Thoracic aorta (tissue), 2 donors: ENCODE data around the gene ETV5. TPM values are rescaled to one million over a fixed set of nuclear protein-coding genes. Genes with fewer than 3 reads are reported as not detected.

ENCODE experiments used
- ATAC-seq: fragments of 150-250 bp; one replicate; pipeline ENCODE4 v1.8.0; 2017; ENCODE audit warnings: low read depth; ENCODE audit not compliant: insufficient number of reproducible peaks, low FRiP score
- DNase-seq: peaks from one replicate; pipeline ENCODE4 v3.0.0-alpha.2; 2020; ENCODE audit warnings: low spot score
- H3K27ac ChIP-seq, 2 donors: fragments of 200-600 bp; sonication (generic); 1 replicate in 1 of 2; 2 replicates in 1 of 2; pipeline ENCODE4 v1.5.1; 2016; ENCODE audit warnings: mild to moderate bottlenecking in 2 of 2, moderate library complexity in 2 of 2
- H3K27me3 ChIP-seq: fragments of 200-600 bp; sonication (generic); replicated peaks from 2 replicates; pipeline ENCODE4 v1.6.0; 2016; ENCODE audit warnings: mild to moderate bottlenecking; ENCODE audit not compliant: insufficient read depth
- H3K36me3 ChIP-seq: fragments of 200-600 bp; sonication (generic); one replicate; pipeline ENCODE4 v1.5.1; 2016
- H3K4me1 ChIP-seq, 2 donors: fragments of 200-600 bp; sonication (generic); 1 replicate in 1 of 2; 2 replicates in 1 of 2; pipeline versions ENCODE4 v1.5.1 to v1.6.0; 2016; ENCODE audit warnings: low read depth in 2 of 2, mild to moderate bottlenecking in 1 of 2; ENCODE audit not compliant: control insufficient read depth in 1 of 2
- H3K4me3 ChIP-seq: fragments of 200-600 bp; sonication (generic); 2 replicates; pipeline ENCODE4 v1.5.1; 2016; ENCODE audit warnings: mild to moderate bottlenecking
- H3K9me3 ChIP-seq: fragments of 200-600 bp; sonication (generic); 2 replicates; pipeline ENCODE4 v1.5.1; 2016
- total RNA-seq, 2 donors: library from RNA; depleted of rRNA; stranded (reverse); fragments of >200 nt; gene quantifications; one replicate each; pipeline versions ENCODE4 v1.1.0 to v1.2.3, GENCODE V29; 2016
- TF ChIP-seq, protein P1 (sequence below): fragments of 200-600 bp; sonication (generic); IDR thresholded peaks from one replicate; pipeline ENCODE4 v1.5.1; 2019; ENCODE audit warnings: antibody characterized with exemption

Gene ETV5
- total RNA-seq, 2 donors from 2014 or later = 43.6 to 362 TPM

DNA sequence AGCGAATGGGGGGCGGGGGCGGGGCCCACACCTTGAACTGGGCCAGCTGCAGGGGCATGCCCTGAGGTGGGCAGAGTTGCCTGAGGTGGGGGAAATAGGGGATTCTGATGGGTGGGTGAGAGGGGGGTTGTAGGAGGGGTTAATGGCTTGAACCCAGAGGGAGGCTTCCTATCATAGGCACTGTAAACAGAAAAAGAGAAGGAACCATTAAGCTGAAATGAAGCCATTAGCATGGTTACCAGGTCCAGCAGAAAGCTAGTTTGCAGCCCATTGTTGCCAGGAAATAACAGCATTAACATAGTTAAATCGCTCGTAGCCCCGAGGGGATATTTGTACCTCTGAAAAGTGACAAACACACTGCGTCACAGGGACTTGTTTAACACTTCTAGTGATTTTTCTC is 29.0 kb downstream of the ETV5 start:
- TF ChIP-seq, protein P1, sequence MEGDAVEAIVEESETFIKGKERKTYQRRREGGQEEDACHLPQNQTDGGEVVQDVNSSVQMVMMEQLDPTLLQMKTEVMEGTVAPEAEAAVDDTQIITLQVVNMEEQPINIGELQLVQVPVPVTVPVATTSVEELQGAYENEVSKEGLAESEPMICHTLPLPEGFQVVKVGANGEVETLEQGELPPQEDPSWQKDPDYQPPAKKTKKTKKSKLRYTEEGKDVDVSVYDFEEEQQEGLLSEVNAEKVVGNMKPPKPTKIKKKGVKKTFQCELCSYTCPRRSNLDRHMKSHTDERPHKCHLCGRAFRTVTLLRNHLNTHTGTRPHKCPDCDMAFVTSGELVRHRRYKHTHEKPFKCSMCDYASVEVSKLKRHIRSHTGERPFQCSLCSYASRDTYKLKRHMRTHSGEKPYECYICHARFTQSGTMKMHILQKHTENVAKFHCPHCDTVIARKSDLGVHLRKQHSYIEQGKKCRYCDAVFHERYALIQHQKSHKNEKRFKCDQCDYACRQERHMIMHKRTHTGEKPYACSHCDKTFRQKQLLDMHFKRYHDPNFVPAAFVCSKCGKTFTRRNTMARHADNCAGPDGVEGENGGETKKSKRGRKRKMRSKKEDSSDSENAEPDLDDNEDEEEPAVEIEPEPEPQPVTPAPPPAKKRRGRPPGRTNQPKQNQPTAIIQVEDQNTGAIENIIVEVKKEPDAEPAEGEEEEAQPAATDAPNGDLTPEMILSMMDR = no peak
- peak overlapping the region; percentile 2 for H3K4me3 ChIP-seq
- DNase-seq (no peak), ATAC-seq (peak; percentile 27)
- H3K36me3 ChIP-seq = peaks cover 3% of the 10 kb centered on the region
- peaks cover 17 to 59% of the 10 kb centered on the region in 2 donors for H3K4me1 ChIP-seq
- peak overlapping the region; percentile 64 to 67 for H3K27ac ChIP-seq
- no peaks in the 10 kb centered on the region for H3K9me3 ChIP-seq
- H3K27me3 ChIP-seq = no peaks in the 10 kb centered on the region

DNA sequence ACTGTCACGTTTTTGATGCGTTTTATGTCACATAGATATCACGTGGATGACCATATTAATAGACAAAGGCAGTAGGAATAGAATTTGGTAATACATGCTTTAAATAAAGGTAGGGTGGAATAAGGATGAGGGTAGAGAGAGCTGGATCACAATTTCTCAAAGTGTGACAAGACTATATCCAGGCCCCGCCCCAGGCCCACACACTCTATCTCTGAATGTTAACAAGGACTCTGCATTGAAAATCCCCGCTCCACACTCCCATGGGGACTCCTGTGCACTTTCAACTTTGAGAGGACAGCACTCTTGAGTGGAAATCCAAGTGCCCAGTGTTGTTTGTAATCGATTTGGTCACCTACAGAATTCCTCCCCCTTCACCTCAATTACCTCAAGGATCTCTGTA is 31.4 kb downstream of the ETV5 start:
- peaks cover 3% of the 10 kb centered on the region for H3K36me3 ChIP-seq
- no peak for DNase-seq
- H3K27ac ChIP-seq = no peak overlapping the region

DNA sequence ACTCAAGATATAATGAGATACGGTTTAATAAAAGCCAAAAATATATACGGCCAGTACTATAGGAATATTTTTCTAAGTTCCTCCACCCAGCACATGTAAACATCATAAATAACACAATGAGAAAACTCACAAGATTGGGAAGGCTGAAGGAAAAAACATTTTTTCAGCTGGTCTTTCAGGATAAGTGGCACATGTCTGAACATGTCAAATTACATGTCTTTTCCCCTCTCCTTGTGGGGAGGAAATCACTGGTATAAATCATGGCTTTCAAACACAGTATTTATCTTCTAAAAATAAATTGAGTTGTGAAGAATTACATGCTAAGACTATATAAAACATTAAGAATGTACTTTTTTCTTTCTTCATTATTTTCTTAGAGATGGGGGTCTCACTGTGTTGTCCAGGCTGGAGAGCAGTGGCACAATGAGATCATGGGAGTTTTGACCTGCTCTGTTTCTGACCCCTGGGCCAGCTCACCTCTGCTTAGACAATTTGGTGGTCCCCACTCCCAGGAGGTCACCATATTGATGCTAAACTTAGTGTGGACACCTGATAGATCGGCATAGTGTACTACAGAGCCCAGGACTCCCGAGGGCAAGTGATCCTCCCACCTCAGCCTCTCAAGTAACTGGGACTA is 32.8 kb downstream of the ETV5 start:
- no peaks in the 10 kb centered on the region for H3K9me3 ChIP-seq
- peaks cover 3% of the 10 kb centered on the region for H3K36me3 ChIP-seq
- peaks cover 11 to 37% of the 10 kb centered on the region in 2 donors for H3K4me1 ChIP-seq
- DNase-seq (no peak), ATAC-seq (no peak)
- TF ChIP-seq, protein P1 = no peak
- H3K27ac ChIP-seq = no peak overlapping the region
- no peaks in the 10 kb centered on the region for H3K27me3 ChIP-seq
- no peak overlapping the region for H3K4me3 ChIP-seq

More for the DNA sequence above, 31.4 kb downstream of the ETV5 start:
- no peaks in the 10 kb centered on the region for H3K9me3 ChIP-seq
- H3K4me3 ChIP-seq = no peak overlapping the region
- TF ChIP-seq, protein P1 = no peak
- no peaks in the 10 kb centered on the region for H3K27me3 ChIP-seq
- no peak for ATAC-seq
- H3K4me1 ChIP-seq = peaks cover 17 to 44% of the 10 kb centered on the region in 2 donors

DNA sequence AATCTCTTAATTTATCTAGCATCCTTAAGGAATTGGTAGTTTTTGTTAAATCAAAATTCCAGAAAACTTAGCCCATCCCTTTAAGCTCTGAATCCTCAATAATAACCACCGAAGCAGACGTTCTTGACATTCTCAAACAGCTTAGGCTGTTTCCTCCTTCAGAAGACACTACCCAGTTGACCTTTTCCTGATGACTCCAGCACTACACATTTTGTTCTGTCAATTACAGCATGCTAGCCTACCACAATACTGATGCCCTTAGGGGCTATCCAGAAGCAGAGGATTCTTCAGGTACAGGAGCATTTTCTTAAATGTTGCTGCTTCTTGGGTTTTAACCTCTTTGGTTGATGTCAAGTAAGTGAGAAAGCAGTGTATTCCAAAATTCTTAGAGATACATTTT is 33.4 kb downstream of the ETV5 start:
- Histone ChIP-seq H3K27ac (no peak overlapping the region), H3K27me3 (no peaks in the 10 kb centered on the region), H3K36me3 (peaks cover 3% of the 10 kb centered on the region), H3K4me1 (peaks cover 5 to 31% of the 10 kb centered on the region in 2 donors), H3K9me3 (no peaks in the 10 kb centered on the region), H3K4me3 (no peak overlapping the region)
- ATAC-seq (no peak), DNase-seq (no peak)
- TF ChIP-seq, protein P1 = no peak

DNA sequence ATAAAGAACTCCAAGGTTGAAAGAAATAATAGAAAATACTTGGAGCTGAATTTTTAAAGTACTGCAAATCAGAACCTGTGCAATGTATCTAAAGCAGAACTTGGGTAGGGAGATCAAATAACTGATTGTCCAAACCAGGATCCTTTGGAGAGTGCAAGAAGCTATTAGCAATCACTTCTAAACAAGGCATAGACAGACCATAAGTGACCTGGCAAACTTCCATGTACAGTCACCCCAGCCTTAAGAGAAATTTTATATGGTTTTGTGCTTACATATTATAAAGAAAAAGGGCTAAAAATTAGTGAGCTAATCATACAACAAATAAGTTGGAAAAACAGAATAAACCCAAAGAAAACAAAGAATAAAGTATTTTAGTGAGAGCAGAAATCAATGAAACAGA is 35.2 kb downstream of the ETV5 start:
- no peaks in the 10 kb centered on the region for H3K27me3 ChIP-seq
- H3K4me1 ChIP-seq = peaks cover 0 to 13% of the 10 kb centered on the region in 2 donors
- no peaks in the 10 kb centered on the region for H3K9me3 ChIP-seq
- no peak for ATAC-seq
- no peak overlapping the region for H3K27ac ChIP-seq
- TF ChIP-seq, protein P1 = no peak
- H3K4me3 ChIP-seq = no peak overlapping the region
- no peak for DNase-seq
- H3K36me3 ChIP-seq = peaks cover 3% of the 10 kb centered on the region
